ENCODE results near the gene ASRGL1.

DNA sequence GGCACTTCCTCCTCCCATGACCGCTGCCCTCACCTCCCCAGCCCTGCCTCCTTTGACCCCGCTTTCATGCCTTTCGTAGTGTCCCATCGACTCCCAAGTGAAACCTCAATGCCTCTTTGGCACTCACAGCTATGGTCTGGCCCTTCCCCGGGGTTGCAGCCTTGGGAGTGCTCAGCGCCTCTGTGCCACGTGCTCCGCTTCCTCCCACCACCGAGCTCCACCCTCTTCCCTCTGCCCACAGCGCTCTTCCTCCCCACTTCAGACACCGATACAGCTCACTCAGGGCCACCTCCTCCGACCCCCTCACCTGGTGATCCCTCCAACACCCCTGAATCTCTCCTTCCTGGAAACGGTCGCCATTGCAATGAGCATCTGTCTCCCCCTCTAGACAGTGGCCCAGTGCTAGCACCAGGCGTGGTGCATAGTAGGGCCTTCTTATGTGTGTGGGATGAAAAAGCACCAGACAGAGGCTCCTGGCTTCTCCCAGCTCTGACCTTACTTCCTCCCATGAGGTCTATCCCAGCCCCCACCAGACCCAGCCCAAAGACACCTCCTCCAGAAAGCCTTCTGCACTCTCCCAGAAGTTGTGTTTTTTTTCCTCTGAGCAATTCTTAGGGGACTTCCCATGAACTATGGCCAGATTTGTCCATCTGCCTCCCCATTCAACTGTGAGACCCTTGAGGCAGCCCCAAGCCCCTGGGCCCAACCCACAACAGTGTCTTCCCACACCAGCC, 65.1 kb downstream of the ASRGL1 start:
- TF ChIP-seq POLR2A (IDR thresholded peaks at IDR 0.05) (no peak), POLR2AphosphoS5 (IDR thresholded peaks at IDR 0.05) (peak in 3 of 4 donors; percentile 37 to 68 (median 55)), EP300 (IDR thresholded peaks at IDR 0.05) (no peak)
- TF ChIP-seq, protein P1, sequence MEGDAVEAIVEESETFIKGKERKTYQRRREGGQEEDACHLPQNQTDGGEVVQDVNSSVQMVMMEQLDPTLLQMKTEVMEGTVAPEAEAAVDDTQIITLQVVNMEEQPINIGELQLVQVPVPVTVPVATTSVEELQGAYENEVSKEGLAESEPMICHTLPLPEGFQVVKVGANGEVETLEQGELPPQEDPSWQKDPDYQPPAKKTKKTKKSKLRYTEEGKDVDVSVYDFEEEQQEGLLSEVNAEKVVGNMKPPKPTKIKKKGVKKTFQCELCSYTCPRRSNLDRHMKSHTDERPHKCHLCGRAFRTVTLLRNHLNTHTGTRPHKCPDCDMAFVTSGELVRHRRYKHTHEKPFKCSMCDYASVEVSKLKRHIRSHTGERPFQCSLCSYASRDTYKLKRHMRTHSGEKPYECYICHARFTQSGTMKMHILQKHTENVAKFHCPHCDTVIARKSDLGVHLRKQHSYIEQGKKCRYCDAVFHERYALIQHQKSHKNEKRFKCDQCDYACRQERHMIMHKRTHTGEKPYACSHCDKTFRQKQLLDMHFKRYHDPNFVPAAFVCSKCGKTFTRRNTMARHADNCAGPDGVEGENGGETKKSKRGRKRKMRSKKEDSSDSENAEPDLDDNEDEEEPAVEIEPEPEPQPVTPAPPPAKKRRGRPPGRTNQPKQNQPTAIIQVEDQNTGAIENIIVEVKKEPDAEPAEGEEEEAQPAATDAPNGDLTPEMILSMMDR (IDR thresholded peaks at IDR 0.05): no peak
